ENCODE measurements around the gene SETD7.

DNA sequence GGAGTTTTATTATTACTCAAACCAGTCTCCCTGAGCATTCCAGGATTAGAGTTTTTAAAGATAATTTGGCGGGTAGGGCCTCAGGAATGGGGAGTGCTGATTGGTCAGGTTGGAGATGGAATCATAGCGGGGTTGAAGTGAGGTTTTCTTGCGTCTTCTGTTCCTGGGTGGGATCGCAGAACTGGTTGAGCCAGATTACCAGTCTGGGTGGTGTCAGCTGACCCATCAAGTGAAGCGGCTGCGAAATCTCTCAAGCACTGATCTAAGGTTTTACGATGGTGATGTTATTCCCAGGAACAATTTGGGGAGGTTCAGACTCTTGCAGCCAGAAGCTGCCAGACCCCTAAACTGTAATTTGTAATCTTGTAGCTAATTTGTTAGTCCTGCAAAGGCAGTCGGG lies 25.1 kb upstream of the SETD7 start:
- TF ChIP-seq, protein P1, sequence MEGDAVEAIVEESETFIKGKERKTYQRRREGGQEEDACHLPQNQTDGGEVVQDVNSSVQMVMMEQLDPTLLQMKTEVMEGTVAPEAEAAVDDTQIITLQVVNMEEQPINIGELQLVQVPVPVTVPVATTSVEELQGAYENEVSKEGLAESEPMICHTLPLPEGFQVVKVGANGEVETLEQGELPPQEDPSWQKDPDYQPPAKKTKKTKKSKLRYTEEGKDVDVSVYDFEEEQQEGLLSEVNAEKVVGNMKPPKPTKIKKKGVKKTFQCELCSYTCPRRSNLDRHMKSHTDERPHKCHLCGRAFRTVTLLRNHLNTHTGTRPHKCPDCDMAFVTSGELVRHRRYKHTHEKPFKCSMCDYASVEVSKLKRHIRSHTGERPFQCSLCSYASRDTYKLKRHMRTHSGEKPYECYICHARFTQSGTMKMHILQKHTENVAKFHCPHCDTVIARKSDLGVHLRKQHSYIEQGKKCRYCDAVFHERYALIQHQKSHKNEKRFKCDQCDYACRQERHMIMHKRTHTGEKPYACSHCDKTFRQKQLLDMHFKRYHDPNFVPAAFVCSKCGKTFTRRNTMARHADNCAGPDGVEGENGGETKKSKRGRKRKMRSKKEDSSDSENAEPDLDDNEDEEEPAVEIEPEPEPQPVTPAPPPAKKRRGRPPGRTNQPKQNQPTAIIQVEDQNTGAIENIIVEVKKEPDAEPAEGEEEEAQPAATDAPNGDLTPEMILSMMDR (conservative IDR thresholded peaks at IDR 0.05): no peak
- TF ChIP-seq ZFX (IDR thresholded peaks at IDR 0.05): no peak

Data from C4-2B (cell line).